Measurements from ENCODE around the gene CUX1. TPM values are rescaled to one million over a fixed set of nuclear protein-coding genes. Genes with fewer than 3 reads are reported as not detected.

CUX1 gene
- total and polyA plus RNA-seq, 7 experiments from 2014 or later: 10.1 to 81.6 (median 42.5) TPM

DNA sequence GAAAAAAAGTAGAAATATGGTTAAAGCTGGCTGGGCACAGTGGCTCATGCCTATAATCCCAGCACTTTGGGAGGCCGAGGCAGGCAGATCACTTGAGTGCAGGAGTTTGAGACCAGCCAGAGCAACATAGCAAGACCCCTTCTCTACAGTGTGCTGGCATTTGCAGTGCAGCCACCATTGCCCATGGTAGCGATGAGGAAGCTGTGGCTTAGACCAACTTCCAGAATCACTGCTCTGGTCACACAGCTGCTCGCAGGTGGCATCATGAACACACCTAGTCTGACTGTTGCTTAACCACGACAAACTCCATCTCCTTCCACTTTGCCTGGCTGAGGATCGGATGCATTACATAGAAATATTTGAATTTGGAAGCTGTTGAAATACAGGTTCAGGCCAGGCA, 137.1 kb downstream of the CUX1 start:
- ChIA-PET POLR2A (no interaction called here), CTCF (no interaction called here)
- intact Hi-C loops (cut with micrococcal nuclease): no loop called here
- Histone ChIP-seq H3K4me3 (ENCODE audit: low read length) (no peak overlapping the region), H3K9me3 (ENCODE audit: control insufficient read depth in 2 of 3, low read length in 3 of 3) (no peaks in the 10 kb centered on the region), H3K27ac (ENCODE audit: low read depth, low read length) (no peak overlapping the region), H3K4me1 (ENCODE audit: control insufficient read depth in 2 of 2, insufficient read depth in 2 of 2, low read length in 2 of 2) (no peaks in the 10 kb centered on the region), H3K27me3 (ENCODE audit: control insufficient read depth in 2 of 2, insufficient read depth in 2 of 2, low read length in 2 of 2) (no peaks in the 10 kb centered on the region), H3K36me3 (ENCODE audit: control insufficient read depth in 2 of 3, insufficient read depth in 3 of 3, low read length in 3 of 3) (no peaks in the 10 kb centered on the region)
- no peaks in the 10 kb centered on the region for H3K27me3 Mint-ChIP-seq
- no peak for DNase-seq
- H3K4me1 Mint-ChIP-seq: peaks cover 11 to 21% (median 18%) of the 10 kb centered on the region in 7 donors
- H3K36me3 Mint-ChIP-seq: peaks cover 0 to 14% (median 0%) of the 10 kb centered on the region in 5 donors
- peaks cover 0 to 2% (median 0%) of the 10 kb centered on the region in 11 donors for H3K9me3 Mint-ChIP-seq
- ATAC-seq: no peak
- no peak overlapping the region for H3K27ac Mint-ChIP-seq
- no peak overlapping the region for H3K4me3 Mint-ChIP-seq

DNA sequence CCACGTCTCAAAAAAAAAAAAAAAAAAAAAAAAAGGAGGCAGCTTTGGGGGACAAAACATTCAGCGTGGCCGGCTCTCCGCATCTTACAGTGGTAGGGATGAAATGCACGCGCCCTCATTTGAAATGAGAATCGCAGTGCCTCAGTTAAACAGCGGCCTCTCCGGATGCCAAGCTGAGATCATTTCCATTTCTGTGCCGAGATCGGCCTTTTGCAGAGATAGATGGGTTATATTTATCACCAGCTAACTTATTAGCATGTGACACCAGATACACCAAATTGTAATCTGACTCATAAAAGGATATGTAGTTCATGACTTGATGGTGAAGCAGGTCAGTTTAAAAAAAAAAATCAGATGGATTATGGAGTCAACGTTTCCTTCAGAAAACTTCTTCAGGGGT, 138.7 kb downstream of the CUX1 start:
- CTCF ChIA-PET: no interaction called here
- DNase-seq (no peak), ATAC-seq (no peak)
- Histone ChIP-seq H3K4me1 (ENCODE audit: control insufficient read depth in 2 of 2, insufficient read depth in 2 of 2, low read length in 2 of 2) (no peaks in the 10 kb centered on the region), H3K4me3 (ENCODE audit: low read length) (no peak overlapping the region), H3K27me3 (ENCODE audit: control insufficient read depth in 2 of 2, insufficient read depth in 2 of 2, low read length in 2 of 2) (no peaks in the 10 kb centered on the region), H3K27ac (ENCODE audit: low read depth, low read length) (no peak overlapping the region), H3K9me3 (ENCODE audit: control insufficient read depth in 2 of 3, low read length in 3 of 3) (no peaks in the 10 kb centered on the region), H3K36me3 (ENCODE audit: control insufficient read depth in 2 of 3, insufficient read depth in 3 of 3, low read length in 3 of 3) (no peaks in the 10 kb centered on the region)
- H3K27me3 Mint-ChIP-seq: no peaks in the 10 kb centered on the region
- H3K4me3 Mint-ChIP-seq: no peak overlapping the region
- intact Hi-C loops (cut with micrococcal nuclease): no loop called here
- H3K4me1 Mint-ChIP-seq: peaks cover 11 to 23% (median 18%) of the 10 kb centered on the region in 7 donors
- peaks cover 0 to 2% (median 0%) of the 10 kb centered on the region in 11 donors for H3K9me3 Mint-ChIP-seq
- POLR2A ChIA-PET: interaction anchor here (0.6 kb wide), 1 partner anchor 1129 kb away, joined by 3 read pairs; no protein-coding TSS in a partner anchor
- peaks cover 0 to 15% (median 0%) of the 10 kb centered on the region in 5 donors for H3K36me3 Mint-ChIP-seq
- peak overlapping the region in 1 of 9 donors; percentile 45 for H3K27ac Mint-ChIP-seq

DNA sequence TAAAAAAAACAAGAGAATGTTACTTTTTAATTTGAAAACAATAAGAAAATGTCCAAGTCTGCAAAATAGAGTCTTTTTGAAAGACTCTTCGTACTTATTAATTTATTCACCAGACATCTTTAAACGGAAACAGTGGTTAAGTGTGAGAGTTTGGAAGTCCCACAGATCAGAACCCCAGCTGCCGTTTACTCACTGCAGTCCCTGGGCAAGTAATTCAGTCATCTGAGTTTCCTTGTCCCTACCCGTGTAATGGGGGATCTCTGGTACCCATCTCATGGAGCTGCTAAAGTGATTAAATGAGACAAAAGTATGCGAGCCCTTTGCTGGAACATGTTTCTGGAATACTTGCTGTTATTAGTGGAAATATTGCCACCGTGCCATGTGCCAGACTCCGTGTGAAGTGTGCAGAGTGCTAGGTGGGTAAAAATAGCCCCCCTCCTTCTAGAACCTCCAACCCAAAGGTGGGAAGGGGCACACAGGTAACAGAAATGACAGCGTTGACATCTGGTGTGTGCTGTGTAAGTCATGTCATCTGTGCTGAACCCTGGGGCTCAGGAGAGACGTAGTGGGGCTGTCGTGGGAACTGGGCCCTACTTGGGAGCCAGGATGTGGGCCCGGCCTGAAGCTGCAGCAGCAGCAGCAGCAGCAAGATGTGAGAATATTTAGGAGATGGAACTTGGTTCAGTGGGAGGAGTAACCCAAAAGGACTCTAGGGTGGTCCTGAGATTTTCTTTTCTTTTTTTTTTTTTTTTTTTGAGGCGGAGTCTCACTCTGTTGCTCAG, 140.5 kb downstream of the CUX1 start:
- intact Hi-C loops (cut with micrococcal nuclease): no loop called here
- H3K36me3 Mint-ChIP-seq: peaks cover 0 to 15% (median 0%) of the 10 kb centered on the region in 5 donors
- H3K4me3 Mint-ChIP-seq: no peak overlapping the region
- H3K36me3 ChIP-seq (ENCODE audit: control insufficient read depth in 2 of 3, insufficient read depth in 3 of 3, low read length in 3 of 3): no peaks in the 10 kb centered on the region
- CTCF ChIA-PET: no interaction called here
- no peaks in the 10 kb centered on the region for H3K4me1 ChIP-seq (ENCODE audit: control insufficient read depth in 2 of 2, insufficient read depth in 2 of 2, low read length in 2 of 2)
- H3K27ac Mint-ChIP-seq: no peak overlapping the region
- no peak overlapping the region for H3K4me3 ChIP-seq (ENCODE audit: low read length)
- DNase-seq (no peak), ATAC-seq (no peak)
- H3K4me1 Mint-ChIP-seq: peaks cover 9 to 26% (median 18%) of the 10 kb centered on the region in 7 donors
- no peaks in the 10 kb centered on the region for H3K27me3 ChIP-seq (ENCODE audit: control insufficient read depth in 2 of 2, insufficient read depth in 2 of 2, low read length in 2 of 2)
- no peak overlapping the region for H3K27ac ChIP-seq (ENCODE audit: low read depth, low read length)
- H3K9me3 ChIP-seq (ENCODE audit: control insufficient read depth in 2 of 3, low read length in 3 of 3): no peaks in the 10 kb centered on the region
- POLR2A ChIA-PET: no interaction called here
- no peaks in the 10 kb centered on the region for H3K27me3 Mint-ChIP-seq
- peaks cover 0 to 2% (median 0%) of the 10 kb centered on the region in 11 donors for H3K9me3 Mint-ChIP-seq

DNA sequence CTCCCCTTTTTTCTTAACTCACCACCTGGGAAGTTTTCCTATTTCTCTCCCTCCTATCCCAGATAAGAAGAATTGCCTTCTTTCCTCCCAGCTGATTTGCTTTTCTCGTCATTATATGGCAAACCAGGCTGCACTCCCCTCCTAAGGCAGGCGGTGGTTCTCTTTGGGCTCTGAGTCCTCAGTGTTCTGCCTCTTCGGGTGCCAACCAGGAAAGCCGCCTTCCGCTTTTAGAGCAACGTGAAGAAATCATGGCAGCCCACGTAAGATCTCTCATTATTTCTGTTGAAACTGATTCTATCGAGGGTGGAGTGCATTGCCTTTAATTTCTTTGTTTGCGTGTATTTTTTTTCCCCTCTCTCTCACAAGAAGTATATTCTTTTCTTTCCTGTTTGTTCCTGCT, 141.9 kb downstream of the CUX1 start:
- DNase-seq (no peak), ATAC-seq (no peak)
- Histone ChIP-seq H3K36me3 (ENCODE audit: control insufficient read depth in 2 of 3, insufficient read depth in 3 of 3, low read length in 3 of 3) (no peaks in the 10 kb centered on the region), H3K27me3 (ENCODE audit: control insufficient read depth in 2 of 2, insufficient read depth in 2 of 2, low read length in 2 of 2) (no peaks in the 10 kb centered on the region), H3K4me3 (ENCODE audit: low read length) (no peak overlapping the region), H3K4me1 (ENCODE audit: control insufficient read depth in 2 of 2, insufficient read depth in 2 of 2, low read length in 2 of 2) (no peaks in the 10 kb centered on the region), H3K9me3 (ENCODE audit: control insufficient read depth in 2 of 3, low read length in 3 of 3) (no peaks in the 10 kb centered on the region), H3K27ac (ENCODE audit: low read depth, low read length) (no peak overlapping the region)
- peaks cover 4 to 26% (median 18%) of the 10 kb centered on the region in 7 donors for H3K4me1 Mint-ChIP-seq
- H3K36me3 Mint-ChIP-seq: peaks cover 0 to 16% (median 0%) of the 10 kb centered on the region in 5 donors
- no peak overlapping the region for H3K4me3 Mint-ChIP-seq
- CTCF ChIA-PET: no interaction called here
- intact Hi-C loops (cut with micrococcal nuclease): no loop called here
- POLR2A ChIA-PET: no interaction called here
- no peak overlapping the region for H3K27ac Mint-ChIP-seq
- H3K27me3 Mint-ChIP-seq: no peaks in the 10 kb centered on the region
- peaks cover 0 to 2% (median 0%) of the 10 kb centered on the region in 11 donors for H3K9me3 Mint-ChIP-seq

DNA sequence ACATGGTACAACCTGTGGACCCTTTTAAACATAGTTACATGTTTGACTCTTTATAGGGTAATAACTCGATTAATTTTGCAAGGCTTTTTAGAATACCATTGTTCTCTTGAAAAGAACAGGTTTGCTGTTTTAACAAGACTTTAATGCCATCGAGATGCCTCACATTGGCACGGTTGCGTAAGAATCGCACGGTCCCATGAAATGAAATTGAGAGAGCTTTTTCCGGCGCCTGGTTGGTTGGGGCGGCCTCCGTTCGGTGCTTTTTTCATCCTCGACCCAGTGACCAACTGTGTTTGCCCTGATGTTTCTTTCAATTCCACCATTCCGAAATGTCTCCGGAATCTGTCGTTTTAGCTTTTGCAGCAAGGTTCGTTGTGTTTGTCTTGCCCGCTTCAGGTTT, 142.4 kb downstream of the CUX1 start:
- no peak overlapping the region for H3K27ac Mint-ChIP-seq
- intact Hi-C loops (cut with micrococcal nuclease): no loop called here
- H3K36me3 Mint-ChIP-seq: peaks cover 0 to 20% (median 0%) of the 10 kb centered on the region in 5 donors
- peaks cover 4 to 22% (median 15%) of the 10 kb centered on the region in 7 donors for H3K4me1 Mint-ChIP-seq
- ChIA-PET POLR2A (no interaction called here), CTCF (no interaction called here)
- H3K4me1 ChIP-seq (ENCODE audit: control insufficient read depth in 2 of 2, insufficient read depth in 2 of 2, low read length in 2 of 2): no peaks in the 10 kb centered on the region
- no peak for DNase-seq
- no peak overlapping the region for H3K4me3 ChIP-seq (ENCODE audit: low read length)
- H3K9me3 ChIP-seq (ENCODE audit: control insufficient read depth in 2 of 3, low read length in 3 of 3): no peaks in the 10 kb centered on the region
- H3K27me3 Mint-ChIP-seq: no peaks in the 10 kb centered on the region
- no peak overlapping the region for H3K27ac ChIP-seq (ENCODE audit: low read depth, low read length)
- no peak overlapping the region for H3K4me3 Mint-ChIP-seq
- no peaks in the 10 kb centered on the region for H3K27me3 ChIP-seq (ENCODE audit: control insufficient read depth in 2 of 2, insufficient read depth in 2 of 2, low read length in 2 of 2)
- no peak for ATAC-seq
- peaks cover 0 to 2% (median 0%) of the 10 kb centered on the region in 11 donors for H3K9me3 Mint-ChIP-seq
- H3K36me3 ChIP-seq (ENCODE audit: control insufficient read depth in 2 of 3, insufficient read depth in 3 of 3, low read length in 3 of 3): no peaks in the 10 kb centered on the region

DNA sequence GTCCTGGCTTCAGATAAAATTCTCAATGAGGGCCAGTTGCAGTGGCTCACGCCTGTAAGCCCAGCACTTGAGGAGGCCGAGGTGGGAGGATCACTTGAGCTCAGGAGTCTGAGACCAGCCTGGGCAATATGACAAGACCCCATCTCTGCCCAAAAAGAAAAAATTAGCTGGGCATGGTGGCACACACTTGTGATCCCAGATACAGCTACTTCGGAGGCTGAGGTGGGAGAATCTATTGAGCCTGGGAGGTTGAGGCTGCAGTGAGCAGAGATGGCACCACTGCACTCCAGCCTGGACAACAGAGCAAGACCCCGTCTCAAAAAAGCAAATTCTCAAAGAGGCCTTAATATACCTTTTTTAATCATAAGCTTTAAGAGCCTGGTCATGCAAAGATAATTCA, 142.9 kb downstream of the CUX1 start:
- H3K4me1 ChIP-seq (ENCODE audit: control insufficient read depth in 2 of 2, insufficient read depth in 2 of 2, low read length in 2 of 2): no peaks in the 10 kb centered on the region
- ChIA-PET POLR2A (no interaction called here), CTCF (no interaction called here)
- no peaks in the 10 kb centered on the region for H3K27me3 Mint-ChIP-seq
- peaks cover 0 to 25% (median 0%) of the 10 kb centered on the region in 5 donors for H3K36me3 Mint-ChIP-seq
- H3K27me3 ChIP-seq (ENCODE audit: control insufficient read depth in 2 of 2, insufficient read depth in 2 of 2, low read length in 2 of 2): no peaks in the 10 kb centered on the region
- H3K9me3 ChIP-seq (ENCODE audit: control insufficient read depth in 2 of 3, low read length in 3 of 3): no peaks in the 10 kb centered on the region
- ATAC-seq: no peak
- H3K9me3 Mint-ChIP-seq: peaks cover 0 to 2% (median 0%) of the 10 kb centered on the region in 11 donors
- no peak overlapping the region for H3K4me3 Mint-ChIP-seq
- no peak for DNase-seq
- H3K4me3 ChIP-seq (ENCODE audit: low read length): no peak overlapping the region
- intact Hi-C loops (cut with micrococcal nuclease): no loop called here
- no peak overlapping the region for H3K27ac ChIP-seq (ENCODE audit: low read depth, low read length)
- no peak overlapping the region for H3K27ac Mint-ChIP-seq
- peaks cover 4 to 19% (median 12%) of the 10 kb centered on the region in 7 donors for H3K4me1 Mint-ChIP-seq
- no peaks in the 10 kb centered on the region for H3K36me3 ChIP-seq (ENCODE audit: control insufficient read depth in 2 of 3, insufficient read depth in 3 of 3, low read length in 3 of 3)
